ENCODE measurements around the gene OPCML.

Gene OPCML

GRCh38 chr11:132671851-132672370, 860.4 kb downstream of the OPCML start:
- no peak overlapping the region for H3K27ac ChIP-seq
- TF ChIP-seq ZFX (IDR thresholded peaks at IDR 0.05; ENCODE audit: borderline replicate concordance) = no peak
- TF ChIP-seq, protein P1, sequence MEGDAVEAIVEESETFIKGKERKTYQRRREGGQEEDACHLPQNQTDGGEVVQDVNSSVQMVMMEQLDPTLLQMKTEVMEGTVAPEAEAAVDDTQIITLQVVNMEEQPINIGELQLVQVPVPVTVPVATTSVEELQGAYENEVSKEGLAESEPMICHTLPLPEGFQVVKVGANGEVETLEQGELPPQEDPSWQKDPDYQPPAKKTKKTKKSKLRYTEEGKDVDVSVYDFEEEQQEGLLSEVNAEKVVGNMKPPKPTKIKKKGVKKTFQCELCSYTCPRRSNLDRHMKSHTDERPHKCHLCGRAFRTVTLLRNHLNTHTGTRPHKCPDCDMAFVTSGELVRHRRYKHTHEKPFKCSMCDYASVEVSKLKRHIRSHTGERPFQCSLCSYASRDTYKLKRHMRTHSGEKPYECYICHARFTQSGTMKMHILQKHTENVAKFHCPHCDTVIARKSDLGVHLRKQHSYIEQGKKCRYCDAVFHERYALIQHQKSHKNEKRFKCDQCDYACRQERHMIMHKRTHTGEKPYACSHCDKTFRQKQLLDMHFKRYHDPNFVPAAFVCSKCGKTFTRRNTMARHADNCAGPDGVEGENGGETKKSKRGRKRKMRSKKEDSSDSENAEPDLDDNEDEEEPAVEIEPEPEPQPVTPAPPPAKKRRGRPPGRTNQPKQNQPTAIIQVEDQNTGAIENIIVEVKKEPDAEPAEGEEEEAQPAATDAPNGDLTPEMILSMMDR (IDR thresholded peaks at IDR 0.05) = no peak

- no peak for TF ChIP-seq ZFX (IDR thresholded peaks at IDR 0.05; ENCODE audit: borderline replicate concordance)
- TF ChIP-seq, protein P1 (IDR thresholded peaks at IDR 0.05) = no peak
- H3K27ac ChIP-seq = no peak overlapping the region
These were observed 861.2 kb downstream of the OPCML start for GRCh38 chr11:132670921-132671675.

GRCh38 chr11:132669949-132670348, 862.4 kb downstream of the OPCML start:
- no peak overlapping the region for H3K27ac ChIP-seq
- no peak for TF ChIP-seq ZFX (IDR thresholded peaks at IDR 0.05; ENCODE audit: borderline replicate concordance)

DNA sequence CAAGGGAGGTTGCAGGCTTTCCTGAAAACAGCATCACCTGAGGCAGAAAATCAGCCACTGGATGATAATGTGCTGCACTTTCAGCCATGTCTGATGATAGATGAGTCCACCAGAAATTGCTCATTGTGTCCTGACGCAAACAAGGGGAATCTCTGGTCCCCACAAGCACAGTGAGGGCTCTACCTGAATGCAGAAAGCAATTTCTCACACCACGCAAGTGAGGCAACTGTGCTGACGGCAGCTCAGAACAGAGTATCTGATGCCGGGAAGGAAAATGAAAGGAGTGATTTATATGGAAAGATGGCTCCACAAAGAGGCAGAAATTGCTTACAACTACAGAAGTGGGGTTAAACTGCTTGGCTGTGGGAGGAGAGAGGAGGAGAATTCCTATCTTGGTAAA, 867.1 kb downstream of the OPCML start:
- TF ChIP-seq, protein P1 (IDR thresholded peaks at IDR 0.05) = no peak
- no peak for TF ChIP-seq ZFX (IDR thresholded peaks at IDR 0.05; ENCODE audit: borderline replicate concordance)
- H3K27ac ChIP-seq = no peak overlapping the region

- no peak overlapping the region for H3K27ac ChIP-seq
- no peak for TF ChIP-seq ZFX (IDR thresholded peaks at IDR 0.05; ENCODE audit: borderline replicate concordance)
- TF ChIP-seq, protein P1 (IDR thresholded peaks at IDR 0.05) = no peak
These were observed 873.6 kb downstream of the OPCML start for GRCh38 chr11:132658696-132659095.

DNA sequence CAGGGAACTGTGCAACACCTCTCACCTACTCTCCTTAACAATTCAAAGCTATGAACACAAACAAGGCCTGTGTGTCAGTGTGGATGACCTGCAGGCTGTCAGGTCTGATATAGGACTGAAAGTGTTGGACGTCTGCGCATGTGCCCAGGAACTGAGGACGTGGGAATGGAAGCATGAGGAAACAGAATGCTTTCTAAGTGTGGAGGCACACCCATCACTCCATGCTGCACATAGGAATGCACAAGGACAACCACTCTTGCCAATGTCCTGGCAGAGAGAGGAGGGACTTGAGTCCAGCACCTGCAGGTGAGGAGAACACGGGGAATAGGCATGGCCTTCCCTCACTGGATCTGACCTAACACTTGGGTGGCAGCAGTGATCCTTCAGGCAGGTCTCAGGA, 874.3 kb downstream of the OPCML start:
- TF ChIP-seq, protein P1 (IDR thresholded peaks at IDR 0.05) = no peak
- no peak for TF ChIP-seq ZFX (IDR thresholded peaks at IDR 0.05; ENCODE audit: borderline replicate concordance)
- no peak overlapping the region for H3K27ac ChIP-seq

DNA sequence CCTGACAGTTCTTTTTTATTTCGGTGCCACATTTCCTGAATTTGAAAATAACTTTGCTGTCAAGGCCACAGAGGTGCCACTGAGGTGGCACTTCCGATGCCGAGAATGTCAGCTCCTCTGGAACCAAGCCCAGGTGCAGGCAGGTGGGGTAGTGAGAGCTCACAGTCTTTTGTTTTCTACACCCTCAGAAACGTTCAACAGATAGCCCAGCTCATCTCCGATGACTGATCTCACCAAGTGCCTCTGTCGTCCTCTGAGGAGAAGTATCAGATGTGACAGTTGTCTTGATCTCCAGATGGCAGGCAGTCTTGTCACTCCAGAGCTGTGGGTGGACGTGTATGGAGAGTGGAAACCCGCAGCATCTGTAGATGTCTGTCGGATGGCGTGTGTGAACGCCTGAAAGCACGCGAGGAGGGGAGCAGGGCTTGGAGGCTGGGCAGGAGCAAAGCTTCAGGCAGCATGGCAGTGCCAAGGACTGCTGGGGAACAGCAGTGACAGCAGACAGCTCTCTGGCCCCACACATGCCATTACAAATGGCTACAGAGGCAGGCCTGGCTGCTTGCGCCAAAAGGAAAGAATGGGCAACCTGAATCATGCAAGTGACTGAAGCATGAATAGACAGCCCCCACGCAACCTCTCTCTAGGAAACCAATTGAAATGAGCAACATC, 877.0 kb downstream of the OPCML start:
- no peak overlapping the region for H3K27ac ChIP-seq
- TF ChIP-seq ZFX (IDR thresholded peaks at IDR 0.05; ENCODE audit: borderline replicate concordance) = no peak
- TF ChIP-seq, protein P1 (IDR thresholded peaks at IDR 0.05) = no peak
